Measurements from ENCODE around the gene ATP1B3. TPM values are rescaled to one million over a fixed set of nuclear protein-coding genes. Genes with fewer than 3 reads are reported as not detected.

ATP1B3 gene
- total and polyA plus RNA-seq, 4 donors, result 6.8 to 30.2 (median 11.3) TPM

GRCh38 chr3:141904203-141904602 is 27.8 kb downstream of the ATP1B3 start (continued):
- no peak for TF ChIP-seq REST (IDR thresholded peaks at IDR 0.05)

- H3K4me3 ChIP-seq (ENCODE audit: low read depth in 1 of 3, low read length in 3 of 3), result no peak overlapping the region
- no peak overlapping the region for H3K27ac ChIP-seq (ENCODE audit: low read depth in 1 of 2, low read length in 2 of 2)
- WGBS, result 88% methylated on average over 2 of the region's 2 CpGs
- H3K27me3 ChIP-seq (ENCODE audit: control insufficient read depth in 4 of 4, insufficient read depth in 4 of 4, low read length in 3 of 4), result no peaks in the 10 kb centered on the region
- TF ChIP-seq TAF1 (conservative IDR thresholded peaks at IDR 0.05) (no peak), JUND (IDR thresholded peaks at IDR 0.05) (no peak), MAX (IDR thresholded peaks at IDR 0.05) (no peak), RXRA (IDR thresholded peaks at IDR 0.05) (no peak), REST (IDR thresholded peaks at IDR 0.05) (no peak), HNF4A (conservative IDR thresholded peaks at IDR 0.05) (no peak), CTCF (IDR thresholded peaks at IDR 0.05; ENCODE audit: low read depth, low read length, missing input control) (no peak), ZBTB33 (IDR thresholded peaks at IDR 0.05) (no peak), GABPA (IDR thresholded peaks at IDR 0.05 in 1 of 2, conservative IDR thresholded peaks at IDR 0.05 in 1 of 2) (no peak), FOXA2 (IDR thresholded peaks at IDR 0.05) (no peak), ATF3 (IDR thresholded peaks at IDR 0.05) (no peak), FOXA1 (IDR thresholded peaks at IDR 0.05) (no peak), EGR1 (IDR thresholded peaks at IDR 0.05; ENCODE audit: low read depth in 2 of 2) (no peak), YY1 (IDR thresholded peaks at IDR 0.05) (no peak)
- H3K36me3 ChIP-seq (ENCODE audit: control insufficient read depth in 4 of 4, insufficient read depth in 3 of 4, low read depth in 1 of 4, low read length in 3 of 4), result no peaks in the 10 kb centered on the region
- DNase-seq (ENCODE audit: low spot score), result no peak
- peaks cover 0 to 5% (median under 1%) of the 10 kb centered on the region in 4 donors for H3K9me3 ChIP-seq (ENCODE audit: control insufficient read depth in 4 of 4, low read length in 3 of 4)
- H3K4me1 ChIP-seq (ENCODE audit: control insufficient read depth in 4 of 4, insufficient read depth in 4 of 4, low read length in 3 of 4), result no peaks in the 10 kb centered on the region
- H3K9ac ChIP-seq (ENCODE audit: low read depth in 1 of 2, low read length in 2 of 2), result no peak overlapping the region
These were observed 28.7 kb downstream of the ATP1B3 start for GRCh38 chr3:141905129-141905528.

All from liver (tissue), 9 donors.